KMS-11 (cell line): ENCODE results near the gene TUT4.

Experiments used
- H2AFZ ChIP-seq: fragments of 200-600 bp; sonication (generic); 2 replicates; pipeline ENCODE4 v1.6.1; 2016; ENCODE audit warnings: antibody characterized with exemption, mixed run types, low read depth
- H3K27ac ChIP-seq: fragments of 200-600 bp; sonication (generic); 2 replicates; pipeline ENCODE4 v1.6.1; 2016; ENCODE audit warnings: mild to moderate bottlenecking, mixed run types
- H3K27me3 ChIP-seq: fragments of 200-600 bp; sonication (generic); 2 replicates; pipeline ENCODE4 v1.6.1; 2017; ENCODE audit warnings: mild to moderate bottlenecking, low read depth, mixed run types, moderate library complexity; ENCODE audit not compliant: insufficient read depth
- H3K36me3 ChIP-seq: fragments of 200-600 bp; sonication (generic); 2 replicates; pipeline ENCODE4 v1.6.1; 2017; ENCODE audit warnings: mild to moderate bottlenecking, mixed run types; ENCODE audit not compliant: insufficient read depth
- H3K4me1 ChIP-seq: fragments of 200-600 bp; sonication (generic); 2 replicates; pipeline ENCODE4 v1.6.1; 2016; ENCODE audit warnings: mild to moderate bottlenecking, low read depth, mixed run types; ENCODE audit not compliant: poor library complexity, severe bottlenecking
- H3K4me2 ChIP-seq: fragments of 200-600 bp; sonication (generic); 2 replicates; pipeline ENCODE4 v1.7.0; 2016; ENCODE audit warnings: mild to moderate bottlenecking, mixed run types
- H3K4me3 ChIP-seq: fragments of 200-600 bp; sonication (generic); IDR thresholded peaks from 2 replicates; pipeline ENCODE4 v1.6.1; 2017; ENCODE audit warnings: low read depth, low read length, mixed read lengths; ENCODE audit not compliant: insufficient read depth
- H3K79me2 ChIP-seq: fragments of 200-600 bp; sonication (generic); 2 replicates; pipeline ENCODE4 v1.6.1; 2016; ENCODE audit warnings: low read depth, mixed run types; ENCODE audit not compliant: insufficient read depth
- H3K9ac ChIP-seq: fragments of 200-600 bp; sonication (generic); 2 replicates; pipeline ENCODE4 v1.6.1; 2016; ENCODE audit warnings: mild to moderate bottlenecking, mixed run types
- H4K20me1 ChIP-seq: fragments of 200-600 bp; sonication (generic); 2 replicates; pipeline ENCODE4 v1.6.1; 2016; ENCODE audit warnings: mild to moderate bottlenecking, mixed run types; ENCODE audit not compliant: insufficient read depth
- CTCF ChIP-seq: fragments of 200-600 bp; sonication (generic); conservative IDR thresholded peaks from 2 replicates; pipeline ENCODE4 v1.6.1; 2017; ENCODE audit warnings: low read depth, mild to moderate bottlenecking, antibody characterized with exemption, low read length, moderate library complexity, mixed read lengths

TUT4 gene

GRCh38 chr1:52593495-52593894 is 40.6 kb upstream of the TUT4 start:
- H3K9ac ChIP-seq = no peak overlapping the region
- no peak overlapping the region for H3K27ac ChIP-seq
- H3K4me2 ChIP-seq = no peak overlapping the region
- H4K20me1 ChIP-seq = no peaks in the 10 kb centered on the region
- H3K36me3 ChIP-seq = no peaks in the 10 kb centered on the region
- H3K4me1 ChIP-seq = no peaks in the 10 kb centered on the region
- no peak for TF ChIP-seq CTCF
- no peaks in the 10 kb centered on the region for H3K27me3 ChIP-seq
- H3K4me3 ChIP-seq = no peak overlapping the region
- H2AFZ ChIP-seq = no peak overlapping the region
- no peaks in the 10 kb centered on the region for H3K79me2 ChIP-seq

- H3K4me2 ChIP-seq = no peak overlapping the region
- H3K4me1 ChIP-seq = no peaks in the 10 kb centered on the region
- TF ChIP-seq CTCF = no peak
- no peak overlapping the region for H2AFZ ChIP-seq
- no peaks in the 10 kb centered on the region for H3K27me3 ChIP-seq
- no peak overlapping the region for H3K27ac ChIP-seq
- H3K4me3 ChIP-seq = no peak overlapping the region
- H3K36me3 ChIP-seq = no peaks in the 10 kb centered on the region
- H3K79me2 ChIP-seq = no peaks in the 10 kb centered on the region
- H4K20me1 ChIP-seq = no peaks in the 10 kb centered on the region
- no peak overlapping the region for H3K9ac ChIP-seq
Measured at GRCh38 chr1:52592637-52593323, 39.9 kb upstream of the TUT4 start.

- no peak overlapping the region for H2AFZ ChIP-seq
- no peaks in the 10 kb centered on the region for H3K79me2 ChIP-seq
- no peak overlapping the region for H3K4me3 ChIP-seq
- H3K27me3 ChIP-seq = no peaks in the 10 kb centered on the region
- no peak overlapping the region for H3K4me2 ChIP-seq
- H3K27ac ChIP-seq = no peak overlapping the region
- no peak overlapping the region for H3K9ac ChIP-seq
- TF ChIP-seq CTCF = no peak
- no peaks in the 10 kb centered on the region for H3K4me1 ChIP-seq
- no peaks in the 10 kb centered on the region for H4K20me1 ChIP-seq
- H3K36me3 ChIP-seq = no peaks in the 10 kb centered on the region
Measured at GRCh38 chr1:52590266-52590665, 37.4 kb upstream of the TUT4 start.

GRCh38 chr1:52588535-52588934 is 35.6 kb upstream of the TUT4 start:
- H3K4me3 ChIP-seq = no peak overlapping the region
- no peaks in the 10 kb centered on the region for H3K27me3 ChIP-seq
- H2AFZ ChIP-seq = no peak overlapping the region
- H3K36me3 ChIP-seq = no peaks in the 10 kb centered on the region
- H3K27ac ChIP-seq = no peak overlapping the region
- H4K20me1 ChIP-seq = no peaks in the 10 kb centered on the region
- H3K9ac ChIP-seq = no peak overlapping the region
- TF ChIP-seq CTCF = no peak
- H3K79me2 ChIP-seq = no peaks in the 10 kb centered on the region
- no peak overlapping the region for H3K4me2 ChIP-seq
- no peaks in the 10 kb centered on the region for H3K4me1 ChIP-seq
